ENCODE data around the gene ARHGEF3. TPM values are rescaled to one million over a fixed set of nuclear protein-coding genes. Genes with fewer than 3 reads are reported as not detected.

The ARHGEF3 gene
- total RNA-seq, 1 donor from 2014 or later, result 20.9 TPM

DNA sequence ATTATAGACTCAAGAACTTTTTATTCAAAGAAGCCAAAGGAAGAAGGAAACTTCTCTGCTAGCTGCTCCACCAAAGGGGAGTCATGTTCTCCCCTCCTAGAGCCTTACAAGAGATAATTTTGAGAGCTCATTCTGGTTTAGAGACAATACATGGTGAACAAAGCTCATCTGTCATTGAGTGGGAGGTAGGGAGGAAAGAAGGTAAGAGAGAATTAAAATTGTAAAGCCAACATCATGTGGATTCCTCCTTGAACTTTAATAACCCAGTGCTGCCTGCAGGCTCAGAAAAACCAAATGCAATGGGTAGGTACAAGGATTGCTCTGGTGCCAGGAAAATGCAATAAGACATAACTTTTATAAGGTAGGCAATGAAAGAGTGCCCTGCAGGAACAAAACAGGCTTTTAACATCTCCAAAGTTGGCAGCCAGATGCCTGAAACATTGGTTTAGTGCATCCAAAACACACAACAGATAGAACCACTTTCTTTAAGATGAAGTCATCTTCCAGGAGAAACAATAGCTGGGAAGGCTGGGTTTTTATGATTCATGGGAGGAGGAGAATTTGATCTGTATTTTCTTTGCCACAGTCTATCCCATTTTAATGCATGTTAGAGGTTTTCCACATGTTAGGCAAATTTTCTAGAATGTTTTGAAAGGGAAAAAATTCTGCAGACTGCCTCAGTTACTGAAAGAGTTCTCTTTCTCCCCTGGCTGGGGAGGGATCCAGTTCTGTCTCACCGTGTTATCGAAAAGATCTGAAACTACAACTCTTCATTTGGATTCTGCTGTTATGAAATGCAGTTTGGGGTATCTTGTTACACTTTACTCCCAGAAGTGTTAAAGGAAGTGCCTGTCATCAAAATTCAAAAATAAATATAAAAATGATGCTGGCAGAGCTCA is 11.3 kb upstream of the ARHGEF3 start:
- H3K27me3 Mint-ChIP-seq, result no peaks in the 10 kb centered on the region
- TF ChIP-seq, protein P1, sequence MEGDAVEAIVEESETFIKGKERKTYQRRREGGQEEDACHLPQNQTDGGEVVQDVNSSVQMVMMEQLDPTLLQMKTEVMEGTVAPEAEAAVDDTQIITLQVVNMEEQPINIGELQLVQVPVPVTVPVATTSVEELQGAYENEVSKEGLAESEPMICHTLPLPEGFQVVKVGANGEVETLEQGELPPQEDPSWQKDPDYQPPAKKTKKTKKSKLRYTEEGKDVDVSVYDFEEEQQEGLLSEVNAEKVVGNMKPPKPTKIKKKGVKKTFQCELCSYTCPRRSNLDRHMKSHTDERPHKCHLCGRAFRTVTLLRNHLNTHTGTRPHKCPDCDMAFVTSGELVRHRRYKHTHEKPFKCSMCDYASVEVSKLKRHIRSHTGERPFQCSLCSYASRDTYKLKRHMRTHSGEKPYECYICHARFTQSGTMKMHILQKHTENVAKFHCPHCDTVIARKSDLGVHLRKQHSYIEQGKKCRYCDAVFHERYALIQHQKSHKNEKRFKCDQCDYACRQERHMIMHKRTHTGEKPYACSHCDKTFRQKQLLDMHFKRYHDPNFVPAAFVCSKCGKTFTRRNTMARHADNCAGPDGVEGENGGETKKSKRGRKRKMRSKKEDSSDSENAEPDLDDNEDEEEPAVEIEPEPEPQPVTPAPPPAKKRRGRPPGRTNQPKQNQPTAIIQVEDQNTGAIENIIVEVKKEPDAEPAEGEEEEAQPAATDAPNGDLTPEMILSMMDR (conservative IDR thresholded peaks at IDR 0.05), result no peak
- no peaks in the 10 kb centered on the region for H3K9me3 Mint-ChIP-seq
- H3K4me3 Mint-ChIP-seq, result peak overlapping the region; percentile 12
- H3K4me1 Mint-ChIP-seq (ENCODE audit: unreplicated experiment), result peaks cover 47% of the 10 kb centered on the region
- H3K36me3 Mint-ChIP-seq, result no peaks in the 10 kb centered on the region
- DNase-seq (ENCODE audit: extremely low spot score, unreplicated experiment), result no peak
- peak overlapping the region; percentile 96 for H3K27ac Mint-ChIP-seq

- H3K4me3 Mint-ChIP-seq, result peak overlapping the region; percentile 71
- TF ChIP-seq, protein P1 (conservative IDR thresholded peaks at IDR 0.05), result no peak
- no peak for DNase-seq (ENCODE audit: extremely low spot score, unreplicated experiment)
- H3K36me3 Mint-ChIP-seq, result no peaks in the 10 kb centered on the region
- H3K4me1 Mint-ChIP-seq (ENCODE audit: unreplicated experiment), result peaks cover 47% of the 10 kb centered on the region
- H3K27ac Mint-ChIP-seq, result peak overlapping the region; percentile 96
- H3K9me3 Mint-ChIP-seq, result no peaks in the 10 kb centered on the region
- no peaks in the 10 kb centered on the region for H3K27me3 Mint-ChIP-seq
Measured at GRCh38 chr3:56811546-56812202, 9.9 kb upstream of the ARHGEF3 start.

DNA sequence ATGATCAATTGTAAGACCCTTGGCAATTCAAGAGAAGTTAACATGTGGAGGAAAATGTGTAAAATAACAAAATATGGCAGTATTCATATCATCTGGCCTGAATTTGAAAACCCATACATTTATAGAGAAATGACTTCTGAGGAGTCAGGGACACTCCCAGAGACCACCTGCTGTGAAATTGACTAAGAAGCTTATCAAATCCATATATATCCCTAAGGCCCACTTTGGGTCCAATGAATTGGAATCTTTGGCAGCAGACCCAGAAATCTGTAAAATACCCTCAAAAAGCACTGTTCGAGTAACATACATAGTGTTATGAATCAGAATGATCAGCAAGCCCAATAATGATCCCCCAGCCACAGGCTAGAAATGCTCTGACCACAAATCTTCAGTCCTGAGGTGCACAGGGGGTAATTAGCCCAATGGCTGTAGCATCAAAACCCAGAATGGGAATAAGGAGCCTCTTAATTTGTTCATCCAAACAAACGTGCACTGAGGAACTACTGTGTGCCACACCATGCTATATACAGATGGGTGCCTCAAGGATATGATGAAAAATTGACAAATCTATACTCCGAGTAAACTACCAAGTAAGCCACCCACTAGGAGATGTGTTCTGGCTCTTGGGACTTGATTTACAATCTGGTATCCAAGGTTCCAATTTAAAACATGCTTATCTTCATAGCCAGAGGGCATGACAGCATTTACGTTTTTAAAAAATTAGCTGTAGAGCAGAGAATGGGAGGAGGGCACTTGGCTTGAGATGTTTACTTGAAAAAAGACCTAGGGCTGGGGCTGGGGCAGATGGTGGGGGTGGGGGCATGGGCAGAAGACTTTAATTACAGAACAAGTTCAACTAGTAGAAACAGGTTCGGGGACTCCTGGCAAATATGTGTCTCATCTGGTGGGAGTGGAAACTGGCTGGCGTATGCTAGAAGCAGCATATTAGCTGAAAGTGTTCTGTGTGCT is 9.1 kb upstream of the ARHGEF3 start:
- no peak for DNase-seq (ENCODE audit: extremely low spot score, unreplicated experiment)
- H3K27ac Mint-ChIP-seq, result peak overlapping the region; percentile 96

DNA sequence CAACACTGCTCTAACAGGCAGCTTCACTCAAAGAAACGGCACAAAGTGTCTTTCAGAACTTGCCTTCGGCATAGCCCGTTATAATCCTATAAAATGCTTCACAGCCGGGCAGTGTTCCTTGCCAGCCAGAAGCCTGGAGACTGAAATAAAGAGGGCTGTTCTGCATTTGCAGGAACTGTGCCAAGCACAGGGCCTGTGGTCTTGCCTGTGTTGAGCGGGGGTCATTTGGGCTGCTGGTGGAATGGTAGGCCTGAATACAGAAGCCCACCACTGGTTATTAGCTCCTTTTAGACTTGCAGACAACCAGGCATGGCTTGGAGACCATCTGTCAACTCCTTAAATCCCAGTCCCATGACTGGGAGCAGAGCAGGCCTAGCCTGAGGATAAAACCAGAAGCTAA is 4.7 kb upstream of the ARHGEF3 start:
- no peaks in the 10 kb centered on the region for H3K27me3 Mint-ChIP-seq
- H3K27ac Mint-ChIP-seq, result no peak overlapping the region
- H3K36me3 Mint-ChIP-seq, result no peaks in the 10 kb centered on the region
- no peak for DNase-seq (ENCODE audit: extremely low spot score, unreplicated experiment)
- no peaks in the 10 kb centered on the region for H3K9me3 Mint-ChIP-seq
- TF ChIP-seq, protein P1 (conservative IDR thresholded peaks at IDR 0.05), result no peak
- H3K4me3 Mint-ChIP-seq, result no peak overlapping the region
- H3K4me1 Mint-ChIP-seq (ENCODE audit: unreplicated experiment), result peaks cover 29% of the 10 kb centered on the region

More for the DNA sequence above, 9.1 kb upstream of the ARHGEF3 start:
- Mint-ChIP-seq H3K4me3 (peak overlapping the region; percentile 71), H3K36me3 (no peaks in the 10 kb centered on the region), H3K4me1 (ENCODE audit: unreplicated experiment) (peaks cover 47% of the 10 kb centered on the region), H3K27me3 (no peaks in the 10 kb centered on the region), H3K9me3 (no peaks in the 10 kb centered on the region)
- TF ChIP-seq, protein P1 (conservative IDR thresholded peaks at IDR 0.05), result no peak

GRCh38 chr3:56802790-56803189 is 1.0 kb upstream of the ARHGEF3 start:
- H3K27ac Mint-ChIP-seq, result peak overlapping the region; percentile 78
- peaks cover 31% of the 10 kb centered on the region for H3K4me1 Mint-ChIP-seq (ENCODE audit: unreplicated experiment)
- TF ChIP-seq, protein P1 (conservative IDR thresholded peaks at IDR 0.05), result no peak
- H3K27me3 Mint-ChIP-seq, result no peaks in the 10 kb centered on the region
- H3K36me3 Mint-ChIP-seq, result no peaks in the 10 kb centered on the region
- DNase-seq (ENCODE audit: extremely low spot score, unreplicated experiment), result no peak
- no peaks in the 10 kb centered on the region for H3K9me3 Mint-ChIP-seq
- H3K4me3 Mint-ChIP-seq, result peak overlapping the region; percentile 82

Measured in type B pancreatic cell (in vitro differentiated cells).